NOMO-1 treated with dmso at 0.1 percent for 144 hours (cell line): ENCODE data around the gene HBP1.
"Not testable (repeated sequence)": the region's sequence is repeated elsewhere in the genome, so short reads cannot be mapped to it uniquely, and the experiment has no call there.

Source experiments
- DNase-seq: peaks from one replicate; lab custom pipeline; 2025; ENCODE audit not compliant: unreplicated experiment; lab: John Stamatoyannopoulos, UW

HBP1 gene

DNA sequence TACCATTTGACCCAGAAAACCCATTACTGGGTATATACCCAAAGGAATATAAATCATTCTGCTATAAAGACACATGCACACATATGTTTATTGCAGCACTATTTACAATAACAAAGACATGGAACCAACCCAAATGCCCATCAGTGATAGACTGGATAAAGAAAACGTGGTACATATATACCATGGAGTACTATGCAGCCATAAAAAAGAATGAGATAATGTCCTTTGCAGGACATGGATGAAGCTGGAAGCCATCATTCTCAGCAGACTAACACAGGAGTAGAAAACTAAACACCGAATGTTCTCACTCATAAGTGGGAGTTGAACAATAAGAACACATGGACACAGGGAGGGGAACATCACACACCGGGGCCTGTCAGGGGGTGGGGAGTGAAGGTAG is 13.1 kb upstream of the HBP1 start:
- not testable (repeated sequence) for DNase-seq

DNA sequence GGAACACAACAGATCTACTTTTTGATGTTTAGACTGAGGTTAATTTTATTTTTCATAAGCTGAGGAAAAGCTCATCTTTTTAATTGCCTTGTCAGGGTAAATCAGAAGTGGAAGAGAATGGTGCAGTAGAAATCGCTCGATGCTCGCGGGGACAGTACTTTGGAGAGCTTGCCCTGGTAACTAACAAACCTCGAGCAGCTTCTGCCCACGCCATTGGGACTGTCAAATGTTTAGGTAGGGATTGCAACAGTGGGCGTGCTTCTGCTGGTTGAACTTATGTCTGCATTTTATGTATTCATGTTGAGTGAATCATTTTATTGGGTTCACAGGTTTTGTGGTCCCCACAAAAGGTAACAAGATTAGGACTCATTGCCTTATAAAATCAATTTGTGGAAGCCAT is 11.7 kb upstream of the HBP1 start:
- DNase-seq = no peak

DNA sequence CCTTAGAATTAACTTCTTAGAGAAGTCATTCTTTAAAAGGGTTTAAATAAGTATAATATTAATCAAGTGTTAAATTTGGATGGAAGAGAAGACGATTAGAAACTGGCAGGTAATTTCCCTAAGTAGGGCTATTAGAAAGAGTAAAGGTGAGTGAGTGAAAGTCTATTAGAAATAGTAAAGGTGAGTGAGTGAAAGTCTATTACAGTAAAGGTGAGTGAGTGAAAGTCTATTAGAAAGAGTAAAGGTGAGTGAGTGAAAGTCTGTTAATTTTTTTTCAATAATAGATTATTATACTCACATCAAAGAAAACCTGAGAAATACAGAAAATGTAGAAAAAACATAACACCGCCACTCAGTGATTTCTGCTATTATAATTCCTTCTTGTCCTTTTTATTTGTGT is 10.8 kb upstream of the HBP1 start:
- no peak for DNase-seq

DNA sequence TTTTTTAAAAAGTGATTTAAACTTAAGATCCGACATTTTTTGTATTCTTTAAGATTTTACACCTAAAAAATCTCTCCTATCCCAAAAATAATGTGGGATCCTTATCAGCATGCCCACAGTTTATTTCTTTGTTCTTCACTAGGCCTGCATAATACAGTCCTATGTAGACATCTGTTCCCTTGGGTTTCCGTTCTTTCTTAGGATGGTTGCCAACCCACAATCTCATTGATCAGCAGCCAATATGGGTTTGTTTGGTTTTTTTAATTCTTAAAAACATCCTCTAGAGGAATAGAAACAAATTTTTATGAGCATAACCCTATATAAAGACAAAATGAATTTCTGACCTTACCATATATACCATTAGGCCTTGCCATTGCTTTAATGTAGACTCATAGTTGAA is 8.4 kb upstream of the HBP1 start:
- no peak for DNase-seq

DNA sequence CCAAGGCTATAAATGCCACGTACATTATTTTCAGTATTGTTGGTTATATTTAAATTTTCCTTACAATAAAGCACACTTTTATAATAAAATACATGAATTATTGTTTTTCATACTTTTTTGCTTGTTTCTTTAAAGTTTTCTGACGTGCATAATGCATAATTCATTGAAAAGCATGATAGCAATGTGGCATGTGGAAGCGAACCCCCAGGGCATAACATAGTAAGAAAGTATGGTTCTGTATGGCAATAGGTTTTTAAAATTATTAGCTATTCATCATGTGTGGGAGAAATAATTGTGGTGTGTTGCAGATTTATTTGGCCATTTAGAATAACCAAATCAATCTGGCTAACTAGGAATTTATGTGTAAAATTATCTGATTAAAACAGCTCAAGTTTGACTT is 7.4 kb upstream of the HBP1 start:
- DNase-seq = no peak

DNA sequence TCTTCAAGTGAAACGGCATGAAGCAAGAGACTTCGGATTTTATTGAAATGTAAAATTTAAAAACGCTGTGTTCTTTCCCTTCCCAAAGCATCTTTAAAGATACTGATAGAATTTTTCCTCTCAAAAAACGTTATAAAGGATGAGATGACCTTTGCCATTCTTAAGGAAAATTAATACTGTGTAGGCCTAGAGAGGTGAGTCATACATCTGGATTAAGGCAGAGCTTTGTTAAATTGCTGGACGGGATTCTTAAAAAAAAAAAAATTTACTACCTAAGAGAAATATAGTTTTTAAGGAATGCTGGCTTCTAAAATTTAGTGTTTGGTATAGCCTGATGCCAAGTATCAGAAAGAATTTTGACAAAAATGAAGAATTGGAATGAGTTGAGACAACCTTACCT is 6.3 kb upstream of the HBP1 start:
- DNase-seq = no peak

DNA sequence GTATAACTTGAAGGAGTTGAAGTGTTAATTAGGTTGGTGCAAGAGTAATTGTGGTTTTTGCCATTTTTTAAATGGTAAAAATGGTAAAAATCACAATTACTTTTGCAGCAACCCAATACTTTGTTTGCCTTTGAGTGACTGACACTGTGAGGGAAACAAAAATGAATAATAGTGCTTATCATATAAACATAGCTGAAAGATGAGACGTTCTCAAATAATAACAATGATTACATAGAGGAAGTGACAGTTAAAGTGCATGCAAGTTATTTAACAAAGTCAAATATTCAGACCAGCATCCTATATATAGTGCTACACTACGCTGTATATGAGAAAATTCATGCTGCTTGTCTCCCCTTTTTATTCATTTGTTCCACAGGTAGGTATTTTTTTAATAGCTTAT is 4.7 kb upstream of the HBP1 start:
- no peak for DNase-seq

DNA sequence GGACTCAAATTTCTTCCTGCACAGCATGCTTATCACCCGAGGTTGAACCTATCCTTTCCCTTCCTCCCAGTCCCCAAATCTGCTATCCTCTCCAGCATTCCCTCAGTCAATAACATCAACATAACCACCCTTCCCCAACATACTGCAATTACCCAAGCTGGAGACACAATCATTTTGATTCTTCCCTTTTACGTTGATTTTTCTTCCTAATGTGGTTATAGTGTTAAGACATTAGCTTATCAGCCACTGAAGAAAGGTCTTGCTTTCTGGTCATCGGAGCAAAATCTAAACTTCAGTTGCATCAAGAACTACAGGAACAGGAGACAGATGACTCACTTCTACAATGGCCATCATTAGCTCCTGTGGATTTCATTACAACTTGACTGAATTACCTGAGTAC is 3.5 kb upstream of the HBP1 start:
- no peak for DNase-seq

DNA sequence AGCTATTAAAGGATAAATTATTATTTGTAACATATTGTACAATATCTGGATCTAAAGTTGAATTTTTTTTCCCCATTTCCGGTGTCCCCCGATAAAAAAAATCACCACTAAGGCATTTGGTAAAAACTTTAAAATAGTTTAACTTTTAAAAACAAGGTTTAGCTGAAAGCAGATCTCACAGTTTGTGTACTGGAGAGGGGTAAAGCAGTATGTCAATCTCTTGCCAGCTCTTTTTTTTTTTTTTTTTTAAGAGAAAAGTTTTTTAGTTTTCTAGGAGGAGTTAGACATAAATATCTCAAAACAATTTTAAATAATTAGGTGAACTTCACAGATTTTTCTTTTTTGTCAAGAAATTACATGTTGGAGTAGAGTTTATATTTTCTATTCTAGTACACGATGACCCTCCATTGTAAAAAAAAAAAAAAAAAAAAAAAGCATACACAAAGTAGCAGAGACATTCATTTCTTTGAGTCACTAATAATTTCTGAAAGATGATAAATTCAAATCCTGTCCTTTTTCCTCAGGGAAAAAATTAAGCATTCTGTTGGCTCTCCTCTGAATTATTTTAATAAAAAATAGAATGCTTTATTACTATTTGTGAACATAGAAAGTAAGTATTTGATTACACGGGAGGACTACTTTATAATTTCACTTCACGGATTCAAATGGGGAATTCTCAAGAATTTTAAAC is 1.9 kb upstream of the HBP1 start:
- DNase-seq = no peak

DNA sequence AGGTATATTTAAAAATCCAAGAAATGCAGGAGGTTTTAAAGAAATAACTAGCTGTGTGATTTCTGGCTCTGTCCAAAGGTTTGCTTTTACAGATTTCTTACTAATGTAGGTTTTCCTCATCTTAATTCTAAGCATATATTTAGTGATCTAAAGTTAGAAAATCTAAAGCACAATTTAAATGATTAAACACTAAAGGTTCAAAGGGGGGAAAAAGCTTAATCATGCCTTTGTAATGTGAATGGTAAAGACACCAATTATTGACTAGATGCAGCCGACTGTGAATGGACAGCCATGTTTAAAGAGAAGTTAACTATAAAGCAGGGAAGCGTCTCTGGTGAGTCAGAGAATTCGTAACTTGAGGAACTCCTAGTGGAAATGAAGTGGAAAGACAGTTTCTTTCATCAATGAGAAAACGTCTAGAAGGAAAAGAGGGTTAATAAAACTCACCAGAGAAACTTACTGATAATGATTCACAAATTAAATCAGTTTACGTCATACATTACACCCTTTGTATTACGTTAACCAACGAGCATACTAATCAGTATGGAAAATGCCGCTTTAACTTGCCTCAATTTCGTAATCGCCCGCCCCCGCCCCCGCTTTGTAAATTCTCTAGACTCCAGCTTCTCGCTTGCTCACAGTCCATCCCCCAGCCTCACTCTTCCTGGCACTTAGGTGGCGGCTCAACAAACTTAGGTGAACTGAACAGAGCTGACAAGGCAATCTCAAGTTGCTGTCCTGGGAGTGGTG is 1.1 kb upstream of the HBP1 start:
- peak; percentile 4 for DNase-seq

DNA sequence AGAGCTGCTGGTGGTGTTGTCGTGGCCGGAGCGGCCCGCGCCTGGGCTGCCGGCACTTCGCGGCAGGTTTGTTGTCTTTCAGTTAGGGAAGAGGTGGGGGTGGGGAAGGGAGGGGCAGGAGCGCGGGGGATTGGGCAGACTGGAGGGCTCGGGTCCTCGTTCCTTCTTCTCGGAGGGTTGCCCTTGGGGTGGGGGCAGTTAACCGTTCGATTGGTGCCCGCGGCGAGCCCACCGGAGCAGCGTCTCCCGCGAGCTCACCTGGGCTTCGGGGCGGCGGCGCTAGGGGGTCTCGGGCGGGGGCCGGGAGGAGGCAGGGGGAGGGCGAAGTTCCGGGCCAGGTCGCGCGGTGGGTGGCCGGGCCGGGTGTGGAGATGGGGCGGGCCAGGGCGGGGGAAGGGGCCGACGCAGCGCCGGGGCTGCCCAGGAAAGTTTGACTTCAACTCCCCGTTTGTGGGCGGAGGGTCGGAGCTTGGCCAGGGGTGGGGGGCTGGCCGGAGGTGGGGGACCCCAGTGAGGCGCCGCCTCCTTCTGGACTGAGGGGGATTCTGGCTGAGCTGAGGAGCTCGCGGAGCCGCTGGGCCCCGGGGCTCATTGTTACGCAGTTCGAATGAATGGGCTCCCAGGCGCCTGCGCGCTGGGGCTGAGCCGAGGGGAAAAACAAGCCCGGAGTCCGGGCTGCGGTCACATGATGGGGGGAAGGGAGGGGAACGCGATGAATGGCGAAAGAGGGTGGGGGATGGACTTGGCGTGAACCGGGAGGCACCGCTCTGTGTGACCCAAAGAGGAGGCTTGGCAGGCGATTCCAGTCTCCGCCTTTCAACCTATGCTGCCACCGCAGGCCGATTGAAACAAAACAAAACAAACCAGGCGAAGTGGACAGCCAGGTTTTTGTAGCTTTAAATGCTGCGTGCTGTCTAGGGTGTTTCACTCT is 582 bp downstream of the HBP1 start:
- DNase-seq = peak; percentile 72

DNA sequence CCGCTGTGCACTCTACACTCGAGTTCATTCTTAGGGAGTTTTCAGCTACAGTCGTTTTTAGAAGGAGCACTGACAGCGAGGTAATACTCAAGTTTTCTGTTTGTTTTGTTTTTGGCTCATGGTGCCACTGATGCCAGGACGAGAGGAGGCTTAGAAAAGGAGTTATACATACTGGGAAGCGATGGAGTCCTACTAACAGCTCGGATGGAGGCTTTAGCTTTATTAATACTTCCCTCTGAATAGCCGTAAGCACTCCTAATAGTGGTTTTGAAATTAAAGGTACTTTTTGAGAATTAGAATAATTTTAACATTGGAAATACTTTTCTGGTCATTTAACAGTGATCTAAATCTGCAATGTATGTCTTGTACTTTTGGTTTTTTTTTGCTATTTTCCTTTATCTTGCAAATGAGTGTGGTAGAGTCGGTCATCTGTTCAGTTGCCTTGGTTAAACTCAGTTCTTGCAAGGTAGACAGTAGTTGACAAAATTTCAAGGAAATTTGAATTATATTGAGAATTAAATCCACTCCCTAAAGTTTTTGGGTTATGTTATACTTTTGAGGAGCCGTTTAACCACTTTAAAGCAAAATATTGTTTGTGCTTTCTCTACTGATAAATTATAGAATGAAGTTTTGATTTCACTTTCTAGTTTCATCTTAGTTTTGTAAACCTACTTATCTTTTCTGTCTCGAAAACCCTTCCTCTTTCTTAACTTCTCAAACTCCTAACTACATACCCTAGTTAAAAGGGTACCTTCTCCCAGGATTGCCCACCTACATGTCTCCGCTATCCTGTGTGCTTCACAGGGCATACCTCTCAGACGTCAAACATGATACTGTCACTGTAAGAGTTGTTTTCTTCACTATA is 1.5 kb downstream of the HBP1 start:
- DNase-seq = no peak

DNA sequence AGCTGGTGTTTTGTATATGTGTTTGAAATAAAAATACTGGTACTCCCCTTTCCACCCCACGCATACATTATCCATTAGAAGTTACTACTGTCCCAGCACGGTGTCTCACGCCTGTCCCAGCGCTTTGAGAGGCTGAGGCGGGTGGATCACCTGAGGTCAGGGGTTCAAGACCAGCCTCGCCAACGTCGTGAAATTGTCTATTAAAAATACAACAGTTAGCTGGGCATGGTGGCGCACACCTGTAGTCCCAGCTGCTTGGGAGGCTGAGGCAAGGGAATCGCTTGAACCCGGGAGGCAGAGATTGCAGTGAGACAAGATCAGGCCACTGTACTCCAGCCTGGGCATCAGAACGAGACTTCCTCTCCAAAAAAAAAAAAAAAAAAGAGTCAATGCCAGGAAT is 2.7 kb downstream of the HBP1 start:
- DNase-seq = no peak

DNA sequence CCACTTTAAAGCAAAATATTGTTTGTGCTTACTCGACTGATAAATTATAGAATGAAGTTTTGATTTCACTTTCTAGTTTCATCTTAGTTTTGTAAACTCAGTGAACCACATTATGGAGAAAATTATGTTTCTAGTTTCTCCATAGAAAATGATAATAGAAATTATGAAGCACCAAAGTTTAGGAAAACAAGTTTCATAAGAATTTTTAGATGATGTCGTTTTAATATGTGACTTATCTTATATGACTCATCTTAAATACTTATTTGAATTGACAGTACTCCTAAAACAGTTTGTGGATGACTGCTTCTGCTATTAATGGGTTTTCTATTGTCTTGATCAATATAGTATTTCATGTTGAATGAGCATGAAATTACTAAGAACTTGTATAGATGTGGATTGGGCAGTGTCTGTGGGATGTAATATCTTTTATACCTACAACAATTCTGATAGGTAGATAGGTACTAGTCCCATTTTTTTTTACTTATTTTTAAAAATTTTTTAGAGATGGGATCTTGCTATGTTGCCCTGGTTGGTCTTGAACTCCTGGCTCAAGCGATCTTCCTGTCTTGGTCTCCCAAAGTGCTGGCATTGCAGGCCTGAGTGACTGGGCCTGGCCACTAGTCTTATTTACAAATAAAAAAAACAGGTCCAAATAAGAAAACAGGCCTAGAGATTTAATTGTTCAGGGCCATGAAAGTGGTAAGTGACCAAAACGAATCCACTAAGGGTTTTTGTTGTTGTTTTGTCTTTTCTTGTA is 3.7 kb downstream of the HBP1 start:
- DNase-seq = no peak

DNA sequence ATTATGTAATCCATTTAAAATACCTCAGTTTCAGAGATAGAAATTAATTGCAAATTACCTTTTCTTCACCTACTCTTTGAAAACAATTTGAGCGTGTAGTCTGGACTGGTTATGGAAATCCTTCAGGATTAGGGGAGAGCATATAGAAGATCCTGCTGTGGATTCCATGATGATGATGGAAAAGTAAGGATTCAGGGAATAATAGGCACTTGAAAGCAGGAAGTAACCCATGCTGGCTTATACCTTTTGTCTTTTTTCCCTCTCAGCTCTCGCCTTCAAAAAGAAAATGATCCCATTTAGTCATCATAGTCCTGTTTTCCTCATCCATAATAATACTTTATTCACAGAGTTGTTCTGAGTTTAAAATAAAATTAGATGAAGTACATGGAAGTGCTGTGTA is 4.4 kb downstream of the HBP1 start:
- no peak for DNase-seq

DNA sequence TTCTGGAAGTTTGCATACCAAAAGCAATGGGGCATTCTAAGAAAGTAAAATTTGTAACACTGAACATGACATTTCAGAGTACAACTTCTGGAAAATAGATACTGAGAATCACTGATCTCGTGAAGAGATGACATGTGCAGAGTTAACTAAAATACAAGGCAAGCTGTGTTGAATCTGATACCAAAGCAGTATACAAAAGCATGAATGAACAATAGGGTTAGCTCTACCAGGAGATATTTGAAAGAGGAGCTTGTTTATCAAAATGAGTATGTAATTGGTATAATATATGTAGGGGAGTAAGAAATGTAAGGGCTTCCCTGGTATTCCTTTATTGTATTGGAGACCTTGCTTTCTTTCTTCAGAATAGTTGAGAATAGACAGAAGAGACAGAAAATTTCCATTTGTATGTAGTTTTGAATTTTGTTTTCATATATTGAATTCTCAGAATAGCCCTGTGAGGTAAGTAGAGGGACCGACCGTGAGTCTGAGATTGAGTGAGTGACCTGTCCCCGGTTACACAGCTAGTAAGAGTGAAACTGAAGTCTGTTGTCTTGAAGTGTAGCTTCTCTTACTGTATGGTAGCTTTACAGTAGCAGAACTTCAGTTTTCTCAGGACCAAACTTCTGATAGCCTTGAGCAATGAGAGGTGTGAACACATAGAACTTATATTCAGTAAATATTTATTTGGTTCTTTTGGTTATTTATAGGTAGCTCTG is 5.0 kb downstream of the HBP1 start:
- DNase-seq = no peak

DNA sequence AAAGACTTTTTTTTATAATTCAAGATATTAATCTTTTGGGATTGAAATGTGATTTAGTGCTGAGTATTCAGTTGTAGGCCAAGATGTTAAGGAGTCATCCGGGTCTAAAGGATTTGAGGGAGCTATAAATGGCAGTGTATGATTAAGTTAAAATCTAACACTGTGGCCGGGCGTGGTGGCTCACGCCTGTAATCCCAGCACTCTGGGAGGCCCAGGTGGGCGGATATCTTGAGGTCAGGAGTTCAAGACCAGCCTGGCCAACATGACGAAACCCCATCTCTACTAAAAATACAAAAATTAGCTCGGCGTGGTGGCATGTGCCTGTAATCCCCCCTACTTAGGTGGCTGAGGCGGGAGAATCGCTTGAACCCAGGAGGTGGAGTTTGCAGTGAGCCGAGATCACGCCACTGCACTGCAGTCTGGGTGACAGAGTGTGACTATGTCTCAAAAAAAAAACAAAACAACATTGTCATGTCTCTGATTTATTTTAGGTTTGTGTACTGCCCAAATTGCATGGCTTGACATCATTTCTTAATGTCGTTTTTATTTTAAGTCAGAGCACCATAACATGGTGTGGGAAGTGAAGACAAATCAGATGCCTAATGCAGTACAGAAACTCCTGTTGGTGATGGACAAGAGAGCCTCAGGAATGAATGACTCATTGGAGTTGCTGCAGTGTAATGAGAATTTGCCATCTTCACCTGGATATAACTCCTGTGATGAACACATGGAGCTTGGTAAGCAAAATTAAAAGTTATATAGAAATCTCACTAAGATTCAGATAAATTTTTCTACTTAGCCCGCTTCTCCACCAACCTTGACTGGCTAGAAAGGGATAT is 10.7 kb downstream of the HBP1 start:
- no peak for DNase-seq

DNA sequence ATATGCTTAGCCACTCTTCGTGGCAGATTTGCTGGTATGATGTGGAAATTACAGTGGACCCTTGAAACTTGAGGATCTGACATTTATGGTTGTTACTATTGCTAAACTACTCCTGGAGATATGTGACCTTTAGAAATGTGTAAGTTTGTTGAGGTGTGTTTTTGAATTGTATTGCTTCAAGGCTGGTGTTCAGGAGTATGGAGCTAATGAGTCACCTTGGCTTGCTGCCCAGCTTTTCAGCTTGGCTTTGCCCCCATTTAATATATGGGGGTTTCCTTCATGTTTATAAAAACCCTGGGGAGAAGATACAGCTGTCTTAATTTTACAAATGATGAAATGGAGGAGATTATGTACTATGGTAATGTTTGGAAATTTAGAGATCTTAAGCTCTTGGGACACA is 11.6 kb downstream of the HBP1 start:
- no peak for DNase-seq

DNA sequence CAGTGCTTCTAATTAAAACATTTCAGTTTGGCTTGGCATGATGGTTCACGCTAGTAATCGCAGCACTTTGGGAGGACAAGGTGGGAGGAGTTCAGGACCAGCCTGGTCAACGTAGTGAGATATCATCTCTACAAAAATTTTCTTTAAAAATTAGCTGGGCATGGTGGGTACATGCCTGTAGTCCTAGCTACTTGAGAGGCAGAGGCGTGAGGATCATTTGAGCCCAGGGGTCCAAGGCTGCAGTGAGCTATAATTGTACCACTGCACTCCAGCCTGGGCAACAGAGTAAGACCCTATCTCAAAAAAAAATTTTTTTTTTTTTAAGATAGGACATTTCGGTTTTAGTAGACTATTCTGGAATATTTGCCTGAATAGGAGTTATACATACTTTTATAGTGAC is 12.4 kb downstream of the HBP1 start:
- no peak for DNase-seq
